Measurements from ENCODE around the gene ABCC8. TPM values are rescaled to one million over a fixed set of nuclear protein-coding genes. Genes with fewer than 3 reads are reported as not detected.

ABCC8 gene
- total and polyA plus RNA-seq, 9 of the 15 experiments (the other 6 are each of a cell fraction or from before 2014, with no cell fraction given): not detected

GRCh38 chr11:17519061-17519885 lies 42.6 kb upstream of the ABCC8 start (continued):
- no peak for TF ChIP-seq ZBTB11 (CRISPR knock-in tag; IDR thresholded peaks at IDR 0.05)
- no peak for TF ChIP-seq CREBBP (IDR thresholded peaks at IDR 0.05; ENCODE audit: low read depth, low read length)
- no peak for TF ChIP-seq ZNF263 (CRISPR knock-in tag; IDR thresholded peaks at IDR 0.05; ENCODE audit: borderline replicate concordance)
- TF ChIP-seq ZNF445 (CRISPR knock-in tag; IDR thresholded peaks at IDR 0.05; ENCODE audit: low read depth): no peak
- no peak for TF ChIP-seq CTCF (IDR thresholded peaks at IDR 0.05 in 2 of 3, conservative IDR thresholded peaks at IDR 0.05 in 1 of 3; ENCODE audit: insufficient read depth in 2 of 3, low read depth in 1 of 3, low read length in 3 of 3)
- no peak for TF ChIP-seq PTTG1 (tag; IDR thresholded peaks at IDR 0.05; ENCODE audit: low read depth)
